Panc1 (cell line): ENCODE results near the gene PSMA2.

Experiments used
- POLR2AphosphoS5 ChIP-seq: IDR thresholded peaks from 2 replicates; pipeline ENCODE4 v1.6.1; 2012; ENCODE audit warnings: mild to moderate bottlenecking, low read depth, low read length, moderate library complexity
- SIN3A ChIP-seq: IDR thresholded peaks from 2 replicates; pipeline ENCODE4 v1.6.1; 2012; ENCODE audit warnings: low read depth, mild to moderate bottlenecking, low read length, moderate library complexity, borderline replicate concordance; ENCODE audit not compliant: insufficient read depth
- TCF7L2 ChIP-seq: IDR thresholded peaks from 2 replicates; pipeline ENCODE4 v1.6.1; 2011; ENCODE audit warnings: mild to moderate bottlenecking, low read depth, low read length, inconsistent platforms
- TF ChIP-seq, protein P1 (sequence below): fragments of 450-650 bp; IDR thresholded peaks from 2 replicates; pipeline ENCODE4 v1.5.1; 2017; ENCODE audit warnings: mild to moderate bottlenecking
- TF ChIP-seq, protein P2 (sequence below), 2 experiments: IDR thresholded peaks; 2 replicates each; pipeline ENCODE4 v1.6.1; 2011 to 2012; ENCODE audit warnings: low read depth in 2 of 2, control low read depth in 1 of 2, low read length in 1 of 2, mild to moderate bottlenecking in 1 of 2, moderate library complexity in 1 of 2; ENCODE audit not compliant: insufficient read depth in 1 of 2

DNA sequence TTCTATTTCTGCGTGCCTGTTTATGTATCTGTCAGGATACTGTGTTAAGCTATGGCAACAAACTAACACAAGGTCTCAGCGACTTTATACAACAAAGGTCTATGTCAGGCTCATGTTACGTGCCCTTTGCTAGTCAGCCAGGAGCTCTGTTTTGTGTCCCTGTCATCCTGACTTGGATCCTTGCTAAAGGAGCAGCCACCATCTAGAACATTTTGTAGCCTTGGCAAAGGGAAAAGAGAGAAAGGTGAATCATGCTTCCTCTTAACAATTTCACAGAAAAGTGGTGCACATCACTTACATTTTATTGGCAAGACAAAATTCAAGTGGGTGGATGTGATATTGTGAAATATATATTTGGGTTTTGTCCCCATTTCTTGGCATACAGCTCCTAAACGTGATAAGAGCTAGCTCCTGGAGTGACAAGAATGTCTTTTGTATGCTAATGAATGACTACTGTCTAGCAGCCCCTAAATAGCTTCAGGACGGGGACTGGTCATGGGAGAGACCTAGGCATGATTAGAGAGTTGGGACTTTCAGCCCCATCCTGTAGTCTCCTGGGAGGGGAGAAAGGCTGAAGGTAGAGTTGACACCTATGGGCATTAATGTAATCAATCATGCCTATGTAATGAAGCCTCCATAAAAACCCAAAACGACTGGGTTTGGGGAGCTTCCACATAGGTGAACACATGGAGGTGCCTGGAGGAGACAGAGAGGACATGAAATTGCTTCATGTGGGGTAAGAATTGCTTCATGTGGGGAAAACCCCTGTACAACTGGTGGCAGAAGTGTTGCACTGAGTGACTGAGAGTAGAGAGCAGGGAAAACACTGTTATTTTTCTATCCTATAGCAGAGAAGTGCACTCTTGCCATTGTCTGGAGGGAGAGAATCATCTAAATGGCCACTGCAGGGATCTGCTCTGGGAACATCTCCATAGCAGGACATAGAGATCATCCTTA lies 33.2 kb upstream of the PSMA2 start:
- TF ChIP-seq, protein P1, sequence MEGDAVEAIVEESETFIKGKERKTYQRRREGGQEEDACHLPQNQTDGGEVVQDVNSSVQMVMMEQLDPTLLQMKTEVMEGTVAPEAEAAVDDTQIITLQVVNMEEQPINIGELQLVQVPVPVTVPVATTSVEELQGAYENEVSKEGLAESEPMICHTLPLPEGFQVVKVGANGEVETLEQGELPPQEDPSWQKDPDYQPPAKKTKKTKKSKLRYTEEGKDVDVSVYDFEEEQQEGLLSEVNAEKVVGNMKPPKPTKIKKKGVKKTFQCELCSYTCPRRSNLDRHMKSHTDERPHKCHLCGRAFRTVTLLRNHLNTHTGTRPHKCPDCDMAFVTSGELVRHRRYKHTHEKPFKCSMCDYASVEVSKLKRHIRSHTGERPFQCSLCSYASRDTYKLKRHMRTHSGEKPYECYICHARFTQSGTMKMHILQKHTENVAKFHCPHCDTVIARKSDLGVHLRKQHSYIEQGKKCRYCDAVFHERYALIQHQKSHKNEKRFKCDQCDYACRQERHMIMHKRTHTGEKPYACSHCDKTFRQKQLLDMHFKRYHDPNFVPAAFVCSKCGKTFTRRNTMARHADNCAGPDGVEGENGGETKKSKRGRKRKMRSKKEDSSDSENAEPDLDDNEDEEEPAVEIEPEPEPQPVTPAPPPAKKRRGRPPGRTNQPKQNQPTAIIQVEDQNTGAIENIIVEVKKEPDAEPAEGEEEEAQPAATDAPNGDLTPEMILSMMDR = no peak
- TF ChIP-seq SIN3A (no peak), POLR2AphosphoS5 (no peak), TCF7L2 (no peak)
- TF ChIP-seq, protein P2, sequence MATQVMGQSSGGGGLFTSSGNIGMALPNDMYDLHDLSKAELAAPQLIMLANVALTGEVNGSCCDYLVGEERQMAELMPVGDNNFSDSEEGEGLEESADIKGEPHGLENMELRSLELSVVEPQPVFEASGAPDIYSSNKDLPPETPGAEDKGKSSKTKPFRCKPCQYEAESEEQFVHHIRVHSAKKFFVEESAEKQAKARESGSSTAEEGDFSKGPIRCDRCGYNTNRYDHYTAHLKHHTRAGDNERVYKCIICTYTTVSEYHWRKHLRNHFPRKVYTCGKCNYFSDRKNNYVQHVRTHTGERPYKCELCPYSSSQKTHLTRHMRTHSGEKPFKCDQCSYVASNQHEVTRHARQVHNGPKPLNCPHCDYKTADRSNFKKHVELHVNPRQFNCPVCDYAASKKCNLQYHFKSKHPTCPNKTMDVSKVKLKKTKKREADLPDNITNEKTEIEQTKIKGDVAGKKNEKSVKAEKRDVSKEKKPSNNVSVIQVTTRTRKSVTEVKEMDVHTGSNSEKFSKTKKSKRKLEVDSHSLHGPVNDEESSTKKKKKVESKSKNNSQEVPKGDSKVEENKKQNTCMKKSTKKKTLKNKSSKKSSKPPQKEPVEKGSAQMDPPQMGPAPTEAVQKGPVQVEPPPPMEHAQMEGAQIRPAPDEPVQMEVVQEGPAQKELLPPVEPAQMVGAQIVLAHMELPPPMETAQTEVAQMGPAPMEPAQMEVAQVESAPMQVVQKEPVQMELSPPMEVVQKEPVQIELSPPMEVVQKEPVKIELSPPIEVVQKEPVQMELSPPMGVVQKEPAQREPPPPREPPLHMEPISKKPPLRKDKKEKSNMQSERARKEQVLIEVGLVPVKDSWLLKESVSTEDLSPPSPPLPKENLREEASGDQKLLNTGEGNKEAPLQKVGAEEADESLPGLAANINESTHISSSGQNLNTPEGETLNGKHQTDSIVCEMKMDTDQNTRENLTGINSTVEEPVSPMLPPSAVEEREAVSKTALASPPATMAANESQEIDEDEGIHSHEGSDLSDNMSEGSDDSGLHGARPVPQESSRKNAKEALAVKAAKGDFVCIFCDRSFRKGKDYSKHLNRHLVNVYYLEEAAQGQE (IDR thresholded peaks at IDR 0.05; ENCODE audit: insufficient read depth in 1 of 2, low read depth in 2 of 2, low read length in 1 of 2) = no peak
